OCI-LY7 (cell line): Measurements from ENCODE around the gene TLR5.

Experiments
- EZH2phosphoT487 ChIP-seq: fragments of 200-600 bp; sonication (generic); IDR thresholded peaks from 2 replicates; pipeline ENCODE4 v1.6.1; 2018; ENCODE audit warnings: low read depth, borderline replicate concordance, mild to moderate bottlenecking, mixed run types, antibody characterized with exemption, low read length, moderate library complexity, mixed read lengths
- TF ChIP-seq, protein P1 (sequence below): fragments of 200-600 bp; sonication (generic); conservative IDR thresholded peaks from 2 replicates; pipeline ENCODE4 v1.5.1; 2014; ENCODE audit warnings: mild to moderate bottlenecking, antibody characterized with exemption, low read length, moderate library complexity, mixed read lengths

DNA sequence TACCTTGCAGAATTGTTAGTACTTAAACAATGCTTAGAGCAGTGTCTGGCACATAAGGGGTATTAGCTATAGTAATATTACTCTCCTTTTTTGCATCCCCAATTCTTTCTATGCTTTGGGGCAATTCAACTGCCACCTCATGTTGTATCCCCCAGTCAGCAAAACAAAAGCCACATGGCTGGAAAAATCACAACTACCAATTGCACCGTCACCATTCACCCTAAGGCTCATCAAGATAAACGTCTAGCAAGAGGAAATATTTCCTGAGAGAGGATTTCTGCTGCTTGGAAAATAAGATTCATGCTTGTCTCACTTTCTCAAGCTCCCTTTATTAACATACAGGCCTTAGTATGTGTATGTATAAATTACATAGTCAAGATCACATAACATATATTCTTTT lies 12.1 kb upstream of the TLR5 start:
- TF ChIP-seq, protein P1, sequence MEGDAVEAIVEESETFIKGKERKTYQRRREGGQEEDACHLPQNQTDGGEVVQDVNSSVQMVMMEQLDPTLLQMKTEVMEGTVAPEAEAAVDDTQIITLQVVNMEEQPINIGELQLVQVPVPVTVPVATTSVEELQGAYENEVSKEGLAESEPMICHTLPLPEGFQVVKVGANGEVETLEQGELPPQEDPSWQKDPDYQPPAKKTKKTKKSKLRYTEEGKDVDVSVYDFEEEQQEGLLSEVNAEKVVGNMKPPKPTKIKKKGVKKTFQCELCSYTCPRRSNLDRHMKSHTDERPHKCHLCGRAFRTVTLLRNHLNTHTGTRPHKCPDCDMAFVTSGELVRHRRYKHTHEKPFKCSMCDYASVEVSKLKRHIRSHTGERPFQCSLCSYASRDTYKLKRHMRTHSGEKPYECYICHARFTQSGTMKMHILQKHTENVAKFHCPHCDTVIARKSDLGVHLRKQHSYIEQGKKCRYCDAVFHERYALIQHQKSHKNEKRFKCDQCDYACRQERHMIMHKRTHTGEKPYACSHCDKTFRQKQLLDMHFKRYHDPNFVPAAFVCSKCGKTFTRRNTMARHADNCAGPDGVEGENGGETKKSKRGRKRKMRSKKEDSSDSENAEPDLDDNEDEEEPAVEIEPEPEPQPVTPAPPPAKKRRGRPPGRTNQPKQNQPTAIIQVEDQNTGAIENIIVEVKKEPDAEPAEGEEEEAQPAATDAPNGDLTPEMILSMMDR = no peak
- TF ChIP-seq EZH2phosphoT487 = no peak
